Type B pancreatic cell (in vitro differentiated cells): ENCODE measurements around the gene CDCA7. TPM values are rescaled to one million over a fixed set of nuclear protein-coding genes. Genes with fewer than 3 reads are reported as not detected.

Experiments used
- DNase-seq: peaks from one replicate; pipeline ENCODE4 v3.0.0; 2021; ENCODE audit warnings: mixed read lengths; ENCODE audit not compliant: unreplicated experiment; ENCODE audit errors: extremely low spot score
- H3K27ac Mint-ChIP-seq: 2 replicates; pipeline ENCODE4 v1.8.0; 2021; ENCODE audit warnings: mild to moderate bottlenecking, mixed read lengths
- H3K27me3 Mint-ChIP-seq: 2 replicates; pipeline ENCODE4 v1.8.0; 2021; ENCODE audit warnings: mixed read lengths
- H3K36me3 Mint-ChIP-seq: 2 replicates; pipeline ENCODE4 v1.8.0; 2021; ENCODE audit warnings: mixed read lengths
- H3K4me1 Mint-ChIP-seq: one replicate; pipeline ENCODE4 v1.8.0; 2021; ENCODE audit warnings: mixed read lengths; ENCODE audit not compliant: unreplicated experiment
- H3K4me3 Mint-ChIP-seq: 2 replicates; pipeline ENCODE4 v1.8.0; 2021; ENCODE audit warnings: mild to moderate bottlenecking, mixed read lengths
- H3K9me3 Mint-ChIP-seq: 2 replicates; pipeline ENCODE4 v1.8.0; 2021; ENCODE audit warnings: mixed read lengths
- total RNA-seq: library from RNA; stranded (reverse); gene quantifications from 2 replicates; pipeline ENCODE4 v1.2.1, GENCODE V29; 2021; ENCODE audit warnings: low replicate concordance
- TF ChIP-seq, protein P1 (sequence below): fragments of 200-600 bp; sonication (generic); conservative IDR thresholded peaks from 2 replicates; pipeline ENCODE4 v1.5.0; 2021; ENCODE audit warnings: antibody characterized with exemption, mild to moderate bottlenecking

The CDCA7 gene
- total RNA-seq, 1 donor from 2014 or later, result 54.0 TPM

DNA sequence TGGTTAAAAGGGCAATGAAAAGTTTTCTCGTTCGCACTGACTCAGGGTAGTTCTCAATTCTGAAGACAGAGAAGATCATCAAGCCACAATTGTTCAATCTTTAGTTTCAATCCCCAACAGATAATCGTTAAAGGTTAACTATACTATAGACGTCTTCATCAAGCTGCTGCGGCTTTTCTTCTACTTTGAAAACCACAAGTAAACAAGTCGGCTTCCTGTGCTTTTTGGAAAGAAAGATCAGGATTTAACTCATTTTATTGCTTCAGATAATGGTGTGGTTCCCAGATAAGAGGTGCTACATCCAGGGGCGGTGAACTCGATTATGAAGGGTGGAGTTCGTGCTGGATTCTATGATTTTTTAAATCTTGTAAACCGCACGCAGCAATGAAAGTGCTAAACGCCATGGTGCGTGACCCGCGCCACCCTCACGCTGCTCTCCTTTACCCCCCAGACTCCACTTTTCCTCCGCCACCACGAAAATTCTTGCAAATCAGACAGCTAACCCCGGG is 545 bp upstream of the CDCA7 start:
- Mint-ChIP-seq H3K4me3 (peak overlapping the region; percentile 94), H3K27me3 (peaks cover 28% of the 10 kb centered on the region), H3K9me3 (peaks cover 4% of the 10 kb centered on the region), H3K4me1 (peaks cover 35% of the 10 kb centered on the region), H3K36me3 (no peaks in the 10 kb centered on the region), H3K27ac (peak overlapping the region; percentile 87)
- TF ChIP-seq, protein P1, sequence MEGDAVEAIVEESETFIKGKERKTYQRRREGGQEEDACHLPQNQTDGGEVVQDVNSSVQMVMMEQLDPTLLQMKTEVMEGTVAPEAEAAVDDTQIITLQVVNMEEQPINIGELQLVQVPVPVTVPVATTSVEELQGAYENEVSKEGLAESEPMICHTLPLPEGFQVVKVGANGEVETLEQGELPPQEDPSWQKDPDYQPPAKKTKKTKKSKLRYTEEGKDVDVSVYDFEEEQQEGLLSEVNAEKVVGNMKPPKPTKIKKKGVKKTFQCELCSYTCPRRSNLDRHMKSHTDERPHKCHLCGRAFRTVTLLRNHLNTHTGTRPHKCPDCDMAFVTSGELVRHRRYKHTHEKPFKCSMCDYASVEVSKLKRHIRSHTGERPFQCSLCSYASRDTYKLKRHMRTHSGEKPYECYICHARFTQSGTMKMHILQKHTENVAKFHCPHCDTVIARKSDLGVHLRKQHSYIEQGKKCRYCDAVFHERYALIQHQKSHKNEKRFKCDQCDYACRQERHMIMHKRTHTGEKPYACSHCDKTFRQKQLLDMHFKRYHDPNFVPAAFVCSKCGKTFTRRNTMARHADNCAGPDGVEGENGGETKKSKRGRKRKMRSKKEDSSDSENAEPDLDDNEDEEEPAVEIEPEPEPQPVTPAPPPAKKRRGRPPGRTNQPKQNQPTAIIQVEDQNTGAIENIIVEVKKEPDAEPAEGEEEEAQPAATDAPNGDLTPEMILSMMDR, result no peak
- no peak for DNase-seq

DNA sequence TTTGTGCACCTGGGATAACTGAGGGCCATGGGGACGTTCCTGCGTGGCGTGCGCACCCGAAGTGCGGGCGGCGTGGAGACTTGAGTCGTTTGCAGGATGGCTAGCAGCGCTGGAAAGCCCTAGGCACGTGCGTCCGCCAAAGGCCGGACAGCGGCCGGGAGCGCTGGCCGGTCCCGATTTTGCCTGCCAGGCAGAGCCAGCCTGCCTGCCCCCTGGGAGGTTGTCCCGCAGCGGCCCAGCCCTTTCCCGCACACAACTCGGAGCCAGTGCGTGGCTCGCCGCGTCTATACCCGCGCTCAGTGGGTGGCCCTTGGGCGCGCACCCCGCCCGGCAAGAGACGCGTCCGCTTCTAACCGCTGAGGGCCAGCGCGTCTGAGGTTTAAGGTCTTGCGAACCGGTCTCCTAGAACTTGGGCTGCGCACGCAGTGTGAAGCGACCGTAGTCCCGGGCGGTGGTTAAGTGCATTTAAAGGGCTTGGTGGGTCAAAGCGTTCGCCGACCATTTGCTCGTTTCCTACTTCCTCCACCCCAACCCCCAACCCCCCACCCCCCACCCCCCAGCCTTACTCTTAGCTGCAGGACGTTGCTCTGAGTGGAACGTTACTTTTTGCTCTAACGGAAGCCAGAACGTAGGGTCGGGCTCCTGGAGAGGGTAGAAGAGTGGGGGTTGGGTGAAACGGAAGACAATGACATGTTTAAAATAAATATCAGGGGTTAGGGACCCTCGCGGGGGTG is 627 bp downstream of the CDCA7 start:
- no peaks in the 10 kb centered on the region for H3K36me3 Mint-ChIP-seq
- H3K9me3 Mint-ChIP-seq, result peaks cover 4% of the 10 kb centered on the region
- H3K4me1 Mint-ChIP-seq, result peaks cover 36% of the 10 kb centered on the region
- peaks cover 28% of the 10 kb centered on the region for H3K27me3 Mint-ChIP-seq
- DNase-seq, result peak; percentile 73
- peak overlapping the region; percentile 43 for H3K27ac Mint-ChIP-seq
- H3K4me3 Mint-ChIP-seq, result peak overlapping the region; percentile 92
- TF ChIP-seq, protein P1, result no peak

DNA sequence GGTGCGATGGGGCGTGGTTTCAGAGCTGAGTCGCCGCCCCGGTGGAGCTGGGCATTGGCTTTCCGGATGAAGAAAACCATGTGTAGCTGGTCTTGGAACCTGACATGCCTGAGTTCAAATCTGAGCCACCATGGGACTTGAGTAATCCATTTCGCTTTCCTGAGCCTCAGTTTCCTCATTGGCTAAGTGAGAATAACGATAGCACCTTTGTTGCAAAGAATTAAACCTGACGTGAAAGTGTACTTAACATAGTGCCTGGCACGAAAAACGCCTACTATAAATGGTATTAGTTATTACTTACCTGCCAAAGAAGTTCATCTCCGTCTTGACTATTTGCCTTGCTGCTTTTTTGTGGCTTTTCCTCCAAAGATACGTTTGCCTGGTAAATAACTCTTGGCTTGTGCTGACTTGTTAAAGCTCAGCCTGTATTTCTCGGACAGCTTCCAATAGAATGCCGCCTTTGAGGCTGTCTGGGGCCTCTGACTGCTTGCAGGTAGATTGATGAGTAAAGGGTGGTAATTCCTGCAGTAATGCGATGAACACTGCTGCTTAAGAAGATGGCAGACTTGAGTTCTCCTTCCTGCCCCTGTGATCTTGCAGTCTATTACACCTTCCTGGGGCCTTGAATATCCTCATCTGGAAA is 1.3 kb downstream of the CDCA7 start:
- DNase-seq, result no peak
- TF ChIP-seq, protein P1, result no peak
- Mint-ChIP-seq H3K36me3 (peaks cover 3% of the 10 kb centered on the region), H3K27me3 (peaks cover 28% of the 10 kb centered on the region), H3K4me3 (peak overlapping the region; percentile 92), H3K4me1 (peaks cover 36% of the 10 kb centered on the region), H3K9me3 (peaks cover 4% of the 10 kb centered on the region), H3K27ac (peak overlapping the region; percentile 43)

DNA sequence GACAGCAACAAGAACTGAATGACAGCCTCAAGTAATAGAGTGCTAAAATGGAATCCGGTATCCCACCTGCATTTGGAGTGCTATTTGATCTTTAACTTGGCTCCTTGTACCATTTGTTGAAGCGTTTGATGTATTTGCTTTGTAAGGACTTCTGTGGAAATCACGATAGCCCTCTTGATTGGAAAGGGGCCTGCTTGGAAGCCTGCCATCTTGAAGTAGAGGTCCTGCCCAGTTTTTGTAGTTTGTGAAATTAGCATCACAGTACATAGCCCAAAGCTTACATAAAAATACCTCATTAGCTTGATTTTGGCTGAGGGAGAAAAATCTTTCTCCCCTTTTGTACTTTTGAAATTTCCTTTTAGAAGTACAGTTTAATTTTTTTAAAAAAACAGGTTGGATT is 2.7 kb downstream of the CDCA7 start:
- peaks cover 24% of the 10 kb centered on the region for H3K27me3 Mint-ChIP-seq
- no peak overlapping the region for H3K27ac Mint-ChIP-seq
- peaks cover 36% of the 10 kb centered on the region for H3K4me1 Mint-ChIP-seq
- H3K4me3 Mint-ChIP-seq, result no peak overlapping the region
- TF ChIP-seq, protein P1, result no peak
- H3K9me3 Mint-ChIP-seq, result no peaks in the 10 kb centered on the region
- no peak for DNase-seq
- H3K36me3 Mint-ChIP-seq, result peaks cover 9% of the 10 kb centered on the region

DNA sequence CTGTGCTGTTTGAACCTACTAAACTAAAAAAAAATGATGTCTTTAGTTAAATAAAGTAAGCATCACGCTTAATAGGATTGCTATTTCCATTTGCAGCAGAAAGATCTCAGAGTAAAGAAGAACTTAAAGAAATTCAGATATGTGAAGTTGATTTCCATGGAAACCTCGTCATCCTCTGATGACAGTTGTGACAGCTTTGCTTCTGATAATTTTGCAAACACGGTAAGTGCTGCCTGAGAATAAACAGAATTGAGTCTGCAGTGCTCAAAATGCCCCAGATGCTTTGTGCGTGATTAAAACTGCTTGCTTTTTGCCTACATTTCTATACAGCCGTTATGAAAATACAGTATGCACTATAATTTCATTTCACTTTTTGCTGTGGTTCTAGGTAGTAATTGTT is 3.9 kb downstream of the CDCA7 start:
- TF ChIP-seq, protein P1, result no peak
- H3K9me3 Mint-ChIP-seq, result no peaks in the 10 kb centered on the region
- no peak overlapping the region for H3K27ac Mint-ChIP-seq
- no peak overlapping the region for H3K4me3 Mint-ChIP-seq
- H3K36me3 Mint-ChIP-seq, result peaks cover 17% of the 10 kb centered on the region
- no peak for DNase-seq
- H3K27me3 Mint-ChIP-seq, result peaks cover 19% of the 10 kb centered on the region
- peaks cover 30% of the 10 kb centered on the region for H3K4me1 Mint-ChIP-seq
